Kidney (tissue), 14 donors: Measurements from ENCODE around the gene NBEAL2. TPM values are rescaled to one million over a fixed set of nuclear protein-coding genes. Genes with fewer than 3 reads are reported as not detected.

Experiments
- DNase-seq, 5 donors: peaks; one replicate each; pipeline ENCODE4 v3.0.0-alpha.2; 2013 to 2020
- FAIRE-seq: peaks from 2 replicates; lab custom pipeline; 2012; peaks lifted over from hg19 to GRCh38; lab: Jason Lieb, UNC
- H3K27ac ChIP-seq, 2 donors: one replicate each; pipeline ENCODE4 v1.7.0; 2013; ENCODE audit warnings: low read depth in 2 of 2, low read length in 2 of 2, inconsistent platforms in 1 of 2
- H3K27me3 ChIP-seq: one replicate; pipeline ENCODE4 v1.7.1; 2013; ENCODE audit warnings: low read length, inconsistent platforms; ENCODE audit not compliant: control insufficient read depth, insufficient read depth
- H3K36me3 ChIP-seq, 3 donors: one replicate each; pipeline versions ENCODE4 v1.7.0 to v1.7.1; 2013; ENCODE audit warnings: low read length in 3 of 3, control low read depth in 1 of 3, inconsistent platforms in 1 of 3; ENCODE audit not compliant: insufficient read depth in 3 of 3, control insufficient read depth in 2 of 3
- H3K4me1 ChIP-seq, 3 donors: one replicate each; pipeline versions ENCODE4 v1.7.0 to v1.7.1; 2013; ENCODE audit warnings: low read length in 3 of 3, inconsistent platforms in 1 of 3, low read depth in 1 of 3; ENCODE audit not compliant: control insufficient read depth in 2 of 3, insufficient read depth in 2 of 3
- H3K4me3 ChIP-seq, 3 donors: one replicate each; pipeline versions ENCODE4 v1.7.0 to v1.8.1; 2013; ENCODE audit warnings: low read length in 3 of 3, control low read depth in 1 of 3, inconsistent platforms in 1 of 3
- H3K9ac ChIP-seq, 3 donors: one replicate each; pipeline versions ENCODE4 v1.7.0 to v1.7.1; 2013; ENCODE audit warnings: low read length in 3 of 3, control low read depth in 1 of 3, inconsistent platforms in 1 of 3
- H3K9me3 ChIP-seq, 3 donors: one replicate each; pipeline versions ENCODE4 v1.7.0 to v1.7.1; 2013; ENCODE audit warnings: low read length in 3 of 3, control low read depth in 1 of 3, inconsistent platforms in 1 of 3; ENCODE audit not compliant: control insufficient read depth in 2 of 3, insufficient read depth in 1 of 3
- intact Hi-C: fragments of 100-400 bp; cut with DNase I; formaldehyde crosslinking; loops from one replicate; pipeline ENCODE4 v1.11.1; 2022
- polyA plus RNA-seq: library from polyadenylated mRNA; stranded (reverse); fragments of 350-450 nt; fragmentation: Illumina TruSeq; extraction: RNeasy Lipid Tissue Mini Kit (QIAGEN cat#74804); gene quantifications from one replicate; pipeline ENCODE4 v1.2.3, GENCODE V29; 2014; ENCODE audit warnings: low read depth, low replicate concordance; ENCODE audit not compliant: insufficient read depth
- total RNA-seq: library from RNA; stranded (reverse); fragmentation: NEBNext Ultra II Directional; extraction: Animal tissue kit (Norgen Biotek cat#: 25700); gene quantifications from one replicate; pipeline ENCODE4 v1.2.1, GENCODE V29; 2021
- TF ChIP-seq, protein P1 (sequence below): IDR thresholded peaks from 3 replicates; pipeline ENCODE4 v1.5.1; 2012; ENCODE audit warnings: mild to moderate bottlenecking, moderate library complexity, borderline replicate concordance; ENCODE audit not compliant: insufficient read depth; ENCODE audit errors: extremely low read depth
- donor health status: control.
- donor health status: control.
- donor health status: control.
- donor health status: control.
- donor health status: control.
- donor health status: DM: yes; HTN: yes; CAD: no.
- donor health status: Normal renal cell carcinoma (clear cell type).

The NBEAL2 gene
- total and polyA plus RNA-seq, 2 donors from 2014 or later: 25.7 to 82.8 TPM

DNA sequence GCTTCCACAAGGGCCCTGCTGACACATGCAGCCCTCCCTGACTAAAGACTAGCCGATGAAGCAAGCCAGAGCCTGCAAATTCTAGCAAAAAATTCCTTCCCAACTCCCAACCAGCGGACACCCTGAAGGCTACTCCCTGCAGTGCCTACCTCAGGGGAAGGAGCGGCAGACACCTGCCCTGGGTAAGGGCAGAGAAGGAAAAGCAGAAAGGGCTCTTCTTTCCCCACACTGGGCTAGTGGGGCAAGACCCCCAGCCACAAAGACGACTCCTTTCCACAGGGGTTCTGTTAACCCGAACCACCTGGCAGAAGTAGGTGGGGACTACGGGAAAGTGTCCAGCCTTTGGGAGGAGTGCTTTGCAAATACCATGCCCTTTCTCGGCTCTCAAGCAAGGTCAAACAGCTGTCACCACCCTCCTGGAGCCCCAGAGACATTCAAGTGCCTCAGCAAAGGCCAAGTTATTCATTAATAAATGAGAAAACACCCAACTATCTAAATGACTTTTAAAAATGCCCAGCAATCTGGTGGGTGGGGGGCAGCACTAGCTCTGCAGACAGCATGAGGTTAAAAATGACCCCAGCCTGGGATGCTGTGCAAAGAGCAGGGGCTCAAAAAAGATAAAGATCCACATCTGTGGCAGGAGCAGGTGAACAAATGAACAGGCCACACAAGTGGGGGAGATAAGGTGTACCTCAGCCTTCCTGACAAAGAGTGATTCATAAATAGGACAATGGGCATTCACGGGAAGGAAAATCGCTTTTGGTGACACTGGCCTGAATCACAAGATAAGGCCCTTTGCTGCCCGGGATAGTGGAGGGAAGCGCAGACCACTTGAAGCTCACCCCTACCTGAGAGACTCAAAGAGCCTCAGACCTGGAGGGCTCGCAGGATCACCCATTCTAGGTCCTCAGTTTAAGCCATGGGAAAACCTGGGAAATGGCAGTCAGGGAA is 36.0 kb upstream of the NBEAL2 start:
- H3K9me3 ChIP-seq: no peaks in the 10 kb centered on the region
- peak overlapping the region; percentile 92 to 97 for H3K27ac ChIP-seq
- H3K27me3 ChIP-seq: no peaks in the 10 kb centered on the region
- intact Hi-C loops: no loop called here
- peaks cover 0 to 17% (median 12%) of the 10 kb centered on the region in 3 donors for H3K36me3 ChIP-seq
- H3K4me3 ChIP-seq: peak overlapping the region in 2 of 3 donors; percentile 9 to 44
- no peak for FAIRE-seq
- peak in 3 of 5 donors; percentile 46 to 76 (median 60) for DNase-seq
- peak overlapping the region in 2 of 3 donors; percentile 50 to 65 for H3K9ac ChIP-seq
- TF ChIP-seq, protein P1, sequence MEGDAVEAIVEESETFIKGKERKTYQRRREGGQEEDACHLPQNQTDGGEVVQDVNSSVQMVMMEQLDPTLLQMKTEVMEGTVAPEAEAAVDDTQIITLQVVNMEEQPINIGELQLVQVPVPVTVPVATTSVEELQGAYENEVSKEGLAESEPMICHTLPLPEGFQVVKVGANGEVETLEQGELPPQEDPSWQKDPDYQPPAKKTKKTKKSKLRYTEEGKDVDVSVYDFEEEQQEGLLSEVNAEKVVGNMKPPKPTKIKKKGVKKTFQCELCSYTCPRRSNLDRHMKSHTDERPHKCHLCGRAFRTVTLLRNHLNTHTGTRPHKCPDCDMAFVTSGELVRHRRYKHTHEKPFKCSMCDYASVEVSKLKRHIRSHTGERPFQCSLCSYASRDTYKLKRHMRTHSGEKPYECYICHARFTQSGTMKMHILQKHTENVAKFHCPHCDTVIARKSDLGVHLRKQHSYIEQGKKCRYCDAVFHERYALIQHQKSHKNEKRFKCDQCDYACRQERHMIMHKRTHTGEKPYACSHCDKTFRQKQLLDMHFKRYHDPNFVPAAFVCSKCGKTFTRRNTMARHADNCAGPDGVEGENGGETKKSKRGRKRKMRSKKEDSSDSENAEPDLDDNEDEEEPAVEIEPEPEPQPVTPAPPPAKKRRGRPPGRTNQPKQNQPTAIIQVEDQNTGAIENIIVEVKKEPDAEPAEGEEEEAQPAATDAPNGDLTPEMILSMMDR: no peak
- peaks cover 4 to 85% (median 68%) of the 10 kb centered on the region in 3 donors for H3K4me1 ChIP-seq

DNA sequence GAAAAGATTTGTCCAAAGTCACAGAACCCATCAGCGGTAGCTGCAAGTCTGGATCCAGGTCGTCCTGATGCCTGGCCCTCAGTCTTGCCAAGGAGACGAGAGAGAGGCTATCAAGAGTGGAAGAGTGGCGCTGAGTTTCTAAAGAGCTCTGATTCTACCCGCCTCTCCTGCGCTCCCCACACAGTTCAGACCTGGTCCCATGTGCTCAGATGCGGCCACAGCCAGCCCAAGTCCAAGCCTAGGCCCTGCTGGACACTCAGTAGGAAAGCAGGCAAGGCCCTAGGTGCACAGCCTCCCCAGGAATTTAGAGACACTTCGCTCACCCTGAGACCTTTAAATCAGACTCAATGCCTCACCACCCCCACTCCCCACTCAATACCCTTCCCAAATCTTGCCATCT is 35.3 kb upstream of the NBEAL2 start:
- H3K27me3 ChIP-seq: no peaks in the 10 kb centered on the region
- H3K9me3 ChIP-seq: no peaks in the 10 kb centered on the region
- intact Hi-C loops: no loop called here
- peak overlapping the region in 2 of 3 donors; percentile 52 to 55 for H3K9ac ChIP-seq
- TF ChIP-seq, protein P1: no peak
- FAIRE-seq (no peak), DNase-seq (peak in 1 of 5 donors; percentile 51)
- H3K4me3 ChIP-seq: no peak overlapping the region
- H3K36me3 ChIP-seq: peaks cover 0 to 10% (median 9%) of the 10 kb centered on the region in 3 donors
- peaks cover 4 to 89% (median 75%) of the 10 kb centered on the region in 3 donors for H3K4me1 ChIP-seq
- peak overlapping the region; percentile 92 to 97 for H3K27ac ChIP-seq

DNA sequence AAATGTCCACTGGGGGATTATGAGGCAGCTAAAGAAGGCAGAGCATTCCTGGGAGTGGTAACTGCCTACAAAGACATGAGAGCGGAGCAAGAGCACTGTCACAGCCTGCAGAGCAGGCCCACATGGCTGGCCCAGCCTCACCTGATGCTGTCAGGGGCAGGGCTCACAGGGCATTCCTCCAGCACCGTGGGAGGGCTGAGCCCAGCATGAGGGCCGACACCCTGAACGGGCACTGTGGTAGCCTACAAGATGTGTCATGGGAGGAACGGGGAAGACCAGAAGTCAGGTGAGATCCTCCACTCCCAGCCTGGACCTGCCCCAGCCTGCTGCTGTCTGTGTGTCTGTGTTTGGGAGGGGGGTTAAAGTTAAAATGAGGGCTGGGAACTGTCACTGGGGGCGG is 33.0 kb upstream of the NBEAL2 start:
- DNase-seq: peak in 1 of 5 donors; percentile 87
- Histone ChIP-seq H3K27ac (peak overlapping the region; percentile 91 to 97), H3K27me3 (no peaks in the 10 kb centered on the region), H3K4me3 (no peak overlapping the region), H3K4me1 (peaks cover 4 to 85% (median 80%) of the 10 kb centered on the region in 3 donors), H3K9me3 (no peaks in the 10 kb centered on the region), H3K9ac (peak overlapping the region in 2 of 3 donors; percentile 51 to 73), H3K36me3 (no peaks in the 10 kb centered on the region)
- FAIRE-seq: no peak
- TF ChIP-seq, protein P1: no peak
- intact Hi-C loops: no loop called here
